HG02970 (cell line): ENCODE results near the gene SHOC2.

Experiments
- ATAC-seq: cut with Tn5 transposase; IDR thresholded peaks from one replicate; pipeline ENCODE4 v1.9.1; 2021; ENCODE audit warnings: mild to moderate bottlenecking, moderate library complexity, moderate number of reproducible peaks; ENCODE audit not compliant: unreplicated experiment, low FRiP score

Gene SHOC2

GRCh38 chr10:110977662-110978061 is 58.3 kb downstream of the SHOC2 start:
- no peak for ATAC-seq

DNA sequence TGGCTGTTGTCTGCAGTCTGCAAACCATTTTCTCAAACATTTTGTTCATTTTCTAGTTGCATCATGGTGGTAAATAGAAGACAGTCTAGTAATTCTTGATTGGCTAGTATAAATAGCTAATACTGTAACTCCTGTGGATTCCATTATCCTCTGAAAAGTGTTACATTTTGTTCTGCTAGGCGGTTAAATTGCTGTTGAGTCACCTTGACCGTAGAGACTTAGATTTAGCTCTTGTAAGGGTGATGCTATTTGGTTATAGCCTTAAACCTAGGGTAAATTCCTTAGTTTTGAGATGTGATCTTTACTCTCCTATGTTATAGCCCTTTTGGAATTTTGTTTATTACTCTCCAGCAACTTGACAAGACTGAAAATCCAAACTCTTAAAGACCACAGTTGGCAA is 58.8 kb downstream of the SHOC2 start:
- ATAC-seq: no peak

DNA sequence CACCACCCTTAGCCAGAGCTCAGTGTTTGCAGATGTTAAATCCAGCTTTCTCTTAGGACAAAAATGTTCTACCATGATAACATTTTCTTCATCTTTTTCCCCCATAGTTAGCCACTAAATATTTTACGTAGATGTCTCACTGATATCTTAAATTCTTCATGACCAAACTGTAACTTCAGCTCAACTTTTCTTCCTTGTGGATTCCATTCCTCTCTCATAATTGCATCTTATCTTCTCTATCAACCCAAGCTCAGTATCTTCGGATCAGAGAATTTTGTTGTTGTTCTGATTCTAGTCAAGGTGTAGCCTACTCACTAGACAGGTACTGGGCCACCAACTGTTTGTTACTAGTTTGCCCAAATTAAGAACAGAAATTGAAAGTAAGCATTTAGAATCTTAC is 60.2 kb downstream of the SHOC2 start:
- no peak for ATAC-seq

DNA sequence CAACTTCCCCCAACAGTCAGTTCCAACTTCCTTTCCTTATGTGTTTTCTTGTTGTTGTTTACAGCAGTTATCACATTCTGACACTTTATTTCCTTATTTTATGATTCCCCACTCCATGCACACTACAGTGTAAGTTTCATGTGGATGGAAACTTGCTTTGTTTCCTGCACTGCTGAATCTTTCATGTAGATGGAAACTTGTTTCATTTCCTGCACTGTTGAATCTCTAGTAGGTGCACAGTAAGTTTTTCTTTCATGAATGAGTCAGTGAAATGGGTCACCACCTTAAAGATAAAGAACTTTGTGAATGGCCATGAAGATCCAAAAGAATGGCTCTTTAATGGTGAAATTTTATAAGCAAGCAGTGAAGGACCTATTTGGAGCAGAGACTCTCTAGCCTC is 61.4 kb downstream of the SHOC2 start:
- ATAC-seq: no peak

- no peak for ATAC-seq
These were observed 64.1 kb downstream of the SHOC2 start for GRCh38 chr10:110983466-110983865.

DNA sequence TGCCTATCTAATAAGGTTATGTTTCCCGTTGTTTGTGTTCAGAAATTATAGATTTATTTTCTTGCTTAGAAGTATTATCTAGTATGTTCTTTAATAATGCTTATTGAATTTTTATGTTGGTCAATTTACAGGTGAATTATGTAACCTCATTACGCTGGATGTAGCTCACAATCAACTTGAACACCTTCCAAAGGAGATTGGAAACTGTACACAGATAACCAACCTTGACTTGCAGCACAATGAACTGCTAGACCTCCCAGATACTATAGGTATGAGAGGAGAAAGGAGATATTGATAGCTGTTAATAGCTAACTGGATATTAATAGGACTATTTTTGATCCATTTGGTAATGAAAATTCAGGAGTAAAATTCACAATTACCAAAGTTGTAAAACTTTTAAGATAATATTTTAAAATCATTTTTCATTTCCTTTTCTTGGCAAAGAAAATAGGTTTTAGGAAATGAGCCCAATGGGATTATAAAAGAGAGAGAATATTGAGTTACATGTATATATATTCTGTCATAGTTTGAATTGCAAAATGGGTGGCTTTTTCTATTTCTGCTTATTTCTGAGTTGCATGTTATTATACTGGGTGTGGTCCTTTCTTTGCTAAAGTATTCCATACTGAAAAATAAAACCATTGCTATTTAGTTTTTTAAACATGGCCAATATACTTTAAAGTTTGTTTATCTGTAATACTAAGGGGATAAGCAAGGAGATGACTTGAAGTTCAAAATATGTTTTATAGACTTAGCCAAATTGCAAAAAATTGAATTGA is 66.3 kb downstream of the SHOC2 start:
- no peak for ATAC-seq

GRCh38 chr10:110989016-110989415 is 69.6 kb downstream of the SHOC2 start:
- no peak for ATAC-seq

GRCh38 chr10:110992006-110992800 is 72.8 kb downstream of the SHOC2 start:
- no peak for ATAC-seq

DNA sequence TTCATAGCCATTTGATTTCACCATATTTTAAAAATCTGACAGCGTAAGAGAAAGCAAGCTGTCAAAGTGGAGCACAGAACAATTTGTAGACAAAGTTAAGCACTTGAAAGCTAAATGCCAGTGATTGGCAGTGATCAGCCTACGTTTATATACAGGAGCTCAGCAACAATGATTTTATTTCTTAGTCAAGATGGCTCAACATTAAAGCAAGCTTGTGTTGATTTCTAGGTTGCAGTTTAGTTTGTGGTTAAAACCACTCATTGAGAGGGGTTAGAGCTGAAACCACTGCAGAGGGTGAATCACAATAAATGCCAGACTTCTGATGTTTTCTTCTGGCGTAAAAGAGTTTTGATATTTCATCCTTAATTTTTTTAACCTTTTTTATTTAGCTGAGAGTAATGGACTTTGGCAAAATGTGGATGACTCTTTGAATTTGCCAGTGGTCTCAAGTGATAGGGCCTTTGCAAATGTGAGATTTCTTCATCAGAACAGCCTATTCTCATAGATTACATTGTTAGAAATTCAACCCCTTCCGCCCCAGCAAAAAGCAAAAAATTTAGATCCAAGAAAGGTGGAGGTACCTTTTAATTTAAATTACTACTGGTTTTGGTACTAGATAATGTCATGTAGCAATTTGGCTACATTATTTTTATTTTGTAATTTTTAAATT is 73.8 kb downstream of the SHOC2 start:
- ATAC-seq: no peak

DNA sequence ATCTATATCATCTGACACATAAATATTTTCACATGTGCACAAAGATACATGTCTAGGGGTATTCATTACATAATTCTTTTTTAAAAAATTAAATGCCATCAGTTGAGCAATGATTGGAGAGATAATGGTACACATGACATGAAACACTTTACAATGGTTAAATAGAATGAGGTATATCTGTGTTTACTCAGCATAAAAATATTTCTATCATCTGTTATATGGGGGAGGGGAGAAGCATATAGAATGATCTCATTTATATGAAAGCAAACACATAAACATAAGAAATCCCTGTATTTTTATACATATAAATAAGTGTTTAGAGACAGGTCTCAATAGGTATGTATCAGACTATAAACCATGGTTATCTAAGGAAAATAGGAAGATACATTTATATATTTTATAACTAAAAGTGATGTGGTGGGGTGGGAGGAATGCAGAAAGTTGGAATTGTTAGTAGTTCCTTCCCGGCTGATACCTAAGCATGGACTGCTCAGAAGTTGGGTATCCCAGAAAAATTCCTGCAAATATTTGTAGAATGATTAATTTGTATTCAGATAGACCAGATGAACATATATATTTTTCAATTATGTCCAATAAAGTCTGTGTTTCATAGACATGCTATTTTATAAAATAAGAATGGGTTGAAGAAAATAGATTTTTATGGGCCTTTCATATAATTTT is 75.1 kb downstream of the SHOC2 start:
- ATAC-seq: no peak

DNA sequence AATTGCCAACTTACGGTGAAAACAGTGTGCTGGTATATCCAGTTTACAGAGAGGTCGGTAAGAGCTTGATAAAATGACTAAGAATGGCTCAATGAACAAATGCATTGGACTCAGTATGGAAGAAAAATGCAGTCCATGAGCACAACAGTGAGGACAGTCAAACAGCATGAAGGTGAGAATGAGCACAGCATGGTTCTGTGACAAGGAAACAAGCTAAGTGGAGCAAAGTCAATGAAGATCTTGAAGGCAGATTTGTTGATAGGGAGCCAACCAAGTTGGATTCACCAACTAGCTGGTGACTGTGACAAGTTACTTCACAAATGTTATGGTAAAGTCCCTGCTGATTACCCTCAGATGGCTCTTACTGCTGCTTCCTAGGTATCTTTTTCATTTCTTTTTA is 75.9 kb downstream of the SHOC2 start:
- no peak for ATAC-seq

DNA sequence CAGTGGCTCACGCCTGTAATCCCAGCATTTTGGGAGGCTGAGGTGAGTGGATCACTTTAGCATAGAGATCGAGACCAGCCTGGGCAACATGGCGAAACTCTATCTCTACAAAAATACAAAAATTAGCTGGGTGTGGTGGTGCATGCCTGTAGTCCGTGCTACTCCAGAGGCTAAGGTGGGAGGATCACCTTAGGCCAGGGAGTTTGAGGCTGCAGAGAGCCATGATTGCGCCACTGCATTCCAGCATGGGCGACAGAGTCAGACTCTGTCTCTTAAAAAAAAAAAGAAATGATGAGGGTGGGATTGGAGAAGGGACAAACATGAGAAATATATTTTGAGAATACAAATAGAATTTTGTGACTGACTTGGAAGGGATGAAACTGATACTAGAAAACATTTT is 76.9 kb downstream of the SHOC2 start:
- ATAC-seq: no peak

GRCh38 chr10:111004016-111004415 is 84.6 kb downstream of the SHOC2 start:
- ATAC-seq: no peak

DNA sequence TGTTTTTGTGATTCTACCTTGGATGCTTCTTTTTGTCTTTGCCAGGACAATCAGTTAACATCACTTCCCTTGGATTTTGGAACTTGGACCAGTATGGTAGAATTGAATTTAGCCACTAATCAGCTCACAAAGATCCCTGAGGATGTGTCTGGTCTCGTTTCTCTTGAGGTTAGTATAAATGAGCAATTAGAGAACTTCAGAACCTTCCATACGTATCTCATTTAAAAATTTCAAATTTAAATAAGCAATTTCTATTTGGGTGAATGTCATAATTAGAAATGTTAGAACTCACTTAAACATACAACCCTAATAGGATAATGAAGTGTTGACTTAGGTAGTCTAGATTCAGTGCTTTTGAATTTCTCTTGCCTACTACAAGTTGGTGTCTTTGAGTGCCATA is 88.1 kb downstream of the SHOC2 start:
- ATAC-seq: no peak

- ATAC-seq: no peak
These were observed 95.8 kb downstream of the SHOC2 start for GRCh38 chr10:111015181-111015580.

DNA sequence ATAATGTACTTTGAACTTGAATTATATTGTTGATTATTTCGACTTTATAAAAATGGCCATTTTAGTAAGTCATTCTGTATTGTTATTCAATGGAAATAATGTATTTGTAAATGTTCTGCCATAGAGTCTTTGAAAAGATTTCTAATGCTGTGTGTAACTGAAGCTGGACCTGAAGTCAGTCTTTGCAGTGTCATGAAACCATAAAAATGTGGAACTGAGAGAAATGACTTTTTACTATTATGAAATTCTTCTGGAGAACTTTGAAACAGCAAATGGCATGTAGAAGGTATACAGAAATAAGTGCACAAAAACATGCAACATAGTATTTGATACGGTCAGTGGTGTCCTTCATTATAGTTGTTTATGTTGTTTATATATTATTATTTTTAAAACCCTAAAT is 97.7 kb downstream of the SHOC2 start:
- no peak for ATAC-seq

DNA sequence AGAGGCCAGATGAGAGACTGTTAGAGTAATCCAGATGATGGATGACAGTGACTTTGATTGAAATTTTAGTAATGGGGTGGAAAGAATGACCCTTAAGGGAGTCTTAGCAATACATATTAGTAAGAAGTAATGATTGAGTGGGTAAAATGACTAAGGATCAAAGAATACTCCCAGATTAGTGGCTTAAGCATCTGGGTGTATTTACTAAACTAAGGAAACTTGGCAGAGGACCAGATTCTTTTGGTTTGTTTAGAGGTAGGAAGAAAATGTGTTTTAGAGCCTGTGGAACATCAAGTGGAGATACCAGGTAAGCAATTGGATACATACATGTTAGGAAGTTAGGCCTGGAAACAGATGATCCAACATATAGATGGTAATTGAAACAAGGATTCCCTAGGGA is 98.6 kb downstream of the SHOC2 start:
- no peak for ATAC-seq

- no peak for ATAC-seq
These were observed 103.7 kb downstream of the SHOC2 start for GRCh38 chr10:111023060-111023459.

DNA sequence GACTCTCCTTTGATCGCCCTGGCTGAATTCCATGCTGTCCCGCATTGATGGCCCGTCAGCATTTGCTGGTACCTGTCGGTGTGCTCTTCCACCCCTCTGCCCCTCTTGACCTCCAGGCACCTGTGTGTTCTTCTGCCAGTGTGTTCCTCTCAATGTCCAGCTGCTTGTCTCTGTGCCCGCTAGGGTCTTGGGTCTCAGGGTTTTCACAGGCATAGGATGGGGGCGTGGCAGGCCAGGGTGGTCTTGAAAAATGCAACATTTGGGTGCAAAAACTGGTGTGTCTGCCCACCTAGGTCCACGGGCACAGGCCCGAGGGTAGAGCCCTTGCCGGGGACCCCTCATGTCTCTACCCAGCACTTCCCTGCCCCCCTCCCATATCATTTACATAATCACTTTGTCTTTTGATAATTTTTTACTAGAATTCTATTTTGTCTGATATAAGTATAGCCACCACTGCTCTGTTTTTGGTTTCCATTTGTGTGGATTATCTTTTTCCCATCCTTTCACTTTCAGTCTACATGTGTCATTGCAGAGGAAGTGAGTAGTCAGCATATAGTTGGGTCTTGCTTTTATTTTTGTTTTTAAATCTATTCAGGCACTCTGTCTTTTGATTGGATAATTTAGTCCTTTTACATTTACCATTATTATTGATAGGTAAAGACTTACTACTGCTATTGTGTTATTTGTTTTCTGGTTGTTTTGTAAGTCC is 110.8 kb downstream of the SHOC2 start:
- no peak for ATAC-seq

DNA sequence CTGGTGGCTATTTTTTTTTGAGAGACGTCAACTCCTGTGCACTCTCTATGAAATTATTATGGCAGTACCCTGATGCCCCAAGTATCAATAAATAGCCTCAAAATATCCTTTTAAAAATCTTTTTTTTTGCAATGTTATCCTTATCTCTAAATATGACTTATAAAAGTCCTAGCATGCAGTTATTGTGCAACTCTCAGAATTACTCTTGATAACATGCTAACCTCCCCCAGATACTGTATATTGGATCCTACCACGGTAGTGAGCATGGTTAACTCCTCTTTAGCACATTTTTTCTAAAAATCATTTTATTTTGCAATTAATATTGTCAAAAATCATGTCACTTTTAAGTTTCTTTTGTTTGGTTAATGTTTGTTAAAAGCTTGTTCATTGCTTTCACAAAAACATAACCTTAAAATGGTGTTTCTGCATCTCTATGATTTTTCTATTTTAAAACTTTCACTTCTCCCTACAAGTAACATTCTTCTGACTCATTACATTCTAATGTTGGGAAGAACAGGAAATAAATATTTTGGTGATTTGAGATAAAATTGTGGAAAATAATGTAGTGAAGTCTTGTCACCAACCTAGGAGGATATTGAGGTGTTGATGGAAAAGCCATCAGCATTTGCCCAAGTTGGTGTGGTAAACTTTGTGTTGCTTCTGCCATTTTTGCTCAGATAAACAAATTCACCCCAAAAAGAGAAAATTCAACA is 115.3 kb downstream of the SHOC2 start:
- ATAC-seq: no peak
